AG04450 (cell line): ENCODE measurements around the gene TBX19. TPM values are rescaled to one million over a fixed set of nuclear protein-coding genes. Genes with fewer than 3 reads are reported as not detected.

Experiments used
- CTCF ChIA-PET: fragments of 300-600, 350-600 bp; formaldehyde crosslinking; extraction: SDS; loops from one replicate; lab custom pipeline; 2022; ENCODE audit warnings: antibody characterized with exemption, inconsistent platforms; lab: Charles Lee
- POLR2A ChIA-PET: fragments of 350-600 bp; formaldehyde crosslinking; extraction: SDS; loops from one replicate; lab custom pipeline; 2021; ENCODE audit warnings: antibody characterized with exemption, inconsistent platforms; lab: Yijun Ruan, JAX
- DNase-seq: peaks from one replicate; pipeline ENCODE4 v3.0.0-alpha.2; 2011; ENCODE audit warnings: low read depth, low spot score
- H3K27ac ChIP-seq: one replicate; pipeline ENCODE4 v1.5.1; 2012; ENCODE audit warnings: low read depth, low read length, control low read depth
- H3K27me3 ChIP-seq: one replicate; pipeline ENCODE4 v1.6.0; 2012; ENCODE audit warnings: low read length; ENCODE audit not compliant: control insufficient read depth, insufficient read depth
- H3K4me3 ChIP-seq: 2 replicates; pipeline ENCODE4 v1.5.1; 2011; ENCODE audit warnings: mild to moderate bottlenecking, low read depth, low read length, control low read depth
- H3K9me3 ChIP-seq: 2 replicates; pipeline ENCODE4 v1.5.1; 2012; ENCODE audit warnings: low read length; ENCODE audit not compliant: control insufficient read depth, insufficient read depth
- polyA plus RNA-seq: library from polyadenylated mRNA; depleted of rRNA; stranded (reverse); fragments of >200 nt; gene quantifications from 2 replicates; pipeline ENCODE4 v1.2.3, GENCODE V29; 2011
- TF ChIP-seq, protein P1 (sequence below): IDR thresholded peaks from 2 replicates; pipeline ENCODE4 v1.5.1; 2011; ENCODE audit warnings: low read depth, low read length, control low read depth, inconsistent platforms

Gene TBX19
- polyA plus RNA-seq, 1 experiment = 1.3 TPM

DNA sequence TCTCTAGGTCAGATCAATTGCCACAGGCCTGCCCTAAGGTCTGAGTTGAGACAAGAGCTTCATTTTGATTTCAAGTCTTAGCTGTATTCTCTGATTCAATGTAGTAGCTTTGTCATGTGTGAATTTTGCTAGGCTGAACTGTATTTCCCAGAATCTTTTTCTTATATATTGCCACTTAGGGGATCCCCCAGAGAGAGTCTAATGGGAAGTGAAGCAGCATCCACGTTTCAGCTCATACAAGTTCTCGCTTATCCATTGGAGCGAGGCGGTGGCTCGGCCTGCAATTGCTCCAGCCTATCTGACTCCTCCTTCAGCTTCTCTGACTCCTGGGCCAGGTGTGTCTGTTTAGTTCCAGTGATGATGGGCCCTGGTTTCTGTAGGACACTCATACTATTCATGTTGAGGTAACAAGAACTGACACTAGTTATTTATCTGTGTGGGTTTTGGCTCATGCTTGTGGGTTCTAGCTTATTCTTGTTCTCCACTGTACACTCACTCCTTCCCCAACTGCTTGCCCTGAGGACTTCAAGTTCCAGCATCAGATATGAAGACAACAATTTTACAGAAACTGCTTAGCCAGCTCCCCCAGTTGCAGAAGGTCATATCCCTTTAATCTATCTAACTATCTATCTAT lies 48.2 kb downstream of the TBX19 start:
- TF ChIP-seq, protein P1, sequence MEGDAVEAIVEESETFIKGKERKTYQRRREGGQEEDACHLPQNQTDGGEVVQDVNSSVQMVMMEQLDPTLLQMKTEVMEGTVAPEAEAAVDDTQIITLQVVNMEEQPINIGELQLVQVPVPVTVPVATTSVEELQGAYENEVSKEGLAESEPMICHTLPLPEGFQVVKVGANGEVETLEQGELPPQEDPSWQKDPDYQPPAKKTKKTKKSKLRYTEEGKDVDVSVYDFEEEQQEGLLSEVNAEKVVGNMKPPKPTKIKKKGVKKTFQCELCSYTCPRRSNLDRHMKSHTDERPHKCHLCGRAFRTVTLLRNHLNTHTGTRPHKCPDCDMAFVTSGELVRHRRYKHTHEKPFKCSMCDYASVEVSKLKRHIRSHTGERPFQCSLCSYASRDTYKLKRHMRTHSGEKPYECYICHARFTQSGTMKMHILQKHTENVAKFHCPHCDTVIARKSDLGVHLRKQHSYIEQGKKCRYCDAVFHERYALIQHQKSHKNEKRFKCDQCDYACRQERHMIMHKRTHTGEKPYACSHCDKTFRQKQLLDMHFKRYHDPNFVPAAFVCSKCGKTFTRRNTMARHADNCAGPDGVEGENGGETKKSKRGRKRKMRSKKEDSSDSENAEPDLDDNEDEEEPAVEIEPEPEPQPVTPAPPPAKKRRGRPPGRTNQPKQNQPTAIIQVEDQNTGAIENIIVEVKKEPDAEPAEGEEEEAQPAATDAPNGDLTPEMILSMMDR = no peak
- ChIA-PET POLR2A (no interaction called here), CTCF (interaction anchor here (8.9 kb wide), 1 partner anchor 14 kb away, joined by 123 read pairs; no protein-coding TSS in a partner anchor)
- no peaks in the 10 kb centered on the region for H3K27me3 ChIP-seq
- H3K27ac ChIP-seq = no peak overlapping the region
- DNase-seq = no peak
- no peak overlapping the region for H3K4me3 ChIP-seq
- no peaks in the 10 kb centered on the region for H3K9me3 ChIP-seq

- ChIA-PET CTCF (interaction anchor here (0.9 to 8.9 kb wide), 2 partner anchors 10 to 13 kb away, joined by 3 to 123 read pairs; no protein-coding TSS in a partner anchor), POLR2A (no interaction called here)
These were observed 49.6 kb downstream of the TBX19 start for GRCh38 chr1:168330285-168330684.

GRCh38 chr1:168331569-168331968 lies 50.9 kb downstream of the TBX19 start:
- ChIA-PET CTCF (interaction anchor here (8.9 kb wide), 1 partner anchor 11 kb away, joined by 123 read pairs; no protein-coding TSS in a partner anchor), POLR2A (no interaction called here)
- no peaks in the 10 kb centered on the region for H3K9me3 ChIP-seq
- H3K4me3 ChIP-seq = no peak overlapping the region
- no peaks in the 10 kb centered on the region for H3K27me3 ChIP-seq
- H3K27ac ChIP-seq = no peak overlapping the region
- no peak for DNase-seq
- TF ChIP-seq, protein P1 = no peak

More at GRCh38 chr1:168330285-168330684, 49.6 kb downstream of the TBX19 start:
- H3K27me3 ChIP-seq = no peaks in the 10 kb centered on the region
- no peak overlapping the region for H3K4me3 ChIP-seq
- TF ChIP-seq, protein P1 = no peak
- no peak overlapping the region for H3K27ac ChIP-seq
- H3K9me3 ChIP-seq = no peaks in the 10 kb centered on the region
- DNase-seq = no peak

- H3K4me3 ChIP-seq = no peak overlapping the region
- no peaks in the 10 kb centered on the region for H3K9me3 ChIP-seq
- TF ChIP-seq, protein P1 = no peak
- ChIA-PET CTCF (interaction anchor here (8.9 kb wide), 1 partner anchor 9 kb away, joined by 123 read pairs; no protein-coding TSS in a partner anchor), POLR2A (interaction anchor here (0.6 kb wide), 1 partner anchor 39 kb away, joined by 3 read pairs; no protein-coding TSS in a partner anchor)
- H3K27ac ChIP-seq = no peak overlapping the region
- H3K27me3 ChIP-seq = peaks cover 6% of the 10 kb centered on the region
- DNase-seq = no peak
These were observed 53.0 kb downstream of the TBX19 start for GRCh38 chr1:168333562-168334276.

GRCh38 chr1:168335500-168335899 lies 54.8 kb downstream of the TBX19 start:
- no peak for DNase-seq
- CTCF ChIA-PET = interaction anchor here (0.6 kb wide), 1 partner anchor 119 kb away, joined by 3 read pairs; no protein-coding TSS in a partner anchor

More at GRCh38 chr1:168335500-168335899, 54.8 kb downstream of the TBX19 start:
- POLR2A ChIA-PET = no interaction called here
- H3K9me3 ChIP-seq = no peaks in the 10 kb centered on the region
- no peak overlapping the region for H3K27ac ChIP-seq
- peaks cover 6% of the 10 kb centered on the region for H3K27me3 ChIP-seq
- H3K4me3 ChIP-seq = no peak overlapping the region
- TF ChIP-seq, protein P1 = no peak
